NCI-H2171 treated with DMSO at 0.1 percent for 48 hours (cell line): ENCODE measurements around the gene EEFSEC.

Experiments used
- DNase-seq: peaks from one replicate; lab custom pipeline; 2025; lab: John Stamatoyannopoulos, UW

The EEFSEC gene

DNA sequence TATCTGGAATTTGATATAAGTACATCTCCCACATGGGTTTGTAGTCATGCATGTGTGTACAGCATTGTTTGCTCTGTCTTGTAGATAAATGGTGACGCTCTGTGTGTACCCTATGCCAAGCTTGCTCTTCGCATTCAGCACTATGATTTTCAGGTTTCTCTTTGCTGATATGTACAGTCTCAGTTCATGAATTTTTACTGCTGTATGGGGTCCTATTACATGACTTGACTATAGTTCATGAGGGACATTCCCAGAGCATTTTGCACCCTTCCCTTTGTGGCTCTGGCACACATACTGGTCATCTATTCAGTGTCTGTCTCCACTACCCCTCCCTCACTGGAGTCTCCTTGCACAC, 132.7 kb downstream of the EEFSEC start:
- DNase-seq, result no peak

GRCh38 chr3:128286691-128287090, 133.4 kb downstream of the EEFSEC start:
- DNase-seq, result no peak

- DNase-seq, result no peak
Measured at GRCh38 chr3:128287216-128287615, 133.9 kb downstream of the EEFSEC start.

DNA sequence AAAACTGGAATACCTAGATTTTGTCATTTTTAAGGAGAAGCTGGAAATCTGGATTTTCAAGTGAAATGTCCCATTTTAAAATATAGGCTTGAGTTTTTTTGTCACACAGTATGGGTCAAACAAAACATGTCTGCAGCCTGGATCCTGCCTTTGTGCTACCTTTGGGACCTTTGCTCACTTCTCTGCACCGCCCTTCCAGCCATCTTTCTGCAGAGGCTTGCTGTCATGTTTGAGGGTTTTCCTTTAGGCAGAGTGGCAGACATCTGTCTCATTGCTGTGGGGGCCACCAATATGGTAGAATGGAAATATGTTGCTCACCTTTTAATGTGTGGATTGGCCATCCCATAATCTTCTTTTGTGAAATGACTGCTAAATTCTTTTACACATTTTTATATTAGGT, 136.3 kb downstream of the EEFSEC start:
- no peak for DNase-seq

DNA sequence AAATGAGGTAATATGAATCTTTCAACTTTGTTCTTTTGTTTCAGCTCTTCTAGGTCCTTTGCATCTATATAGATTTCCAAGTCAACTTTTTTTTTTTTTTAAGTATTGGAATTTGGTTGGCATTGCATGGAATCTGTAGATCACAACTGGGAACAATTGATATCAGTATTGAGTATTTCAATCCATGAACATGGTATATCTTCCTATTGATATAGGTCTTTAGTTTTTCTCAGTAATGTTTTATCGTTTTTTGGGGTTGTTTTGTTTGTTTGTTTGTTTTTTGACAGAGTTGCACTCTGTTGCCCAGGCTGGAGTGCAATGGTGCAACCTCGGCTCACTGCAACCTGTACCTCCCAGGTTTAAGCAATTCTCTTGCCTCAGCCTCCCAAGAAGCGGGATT, 137.2 kb downstream of the EEFSEC start:
- DNase-seq, result no peak

GRCh38 chr3:128293930-128294329, 140.6 kb downstream of the EEFSEC start:
- no peak for DNase-seq

- DNase-seq, result no peak
Measured at GRCh38 chr3:128294999-128295468, 141.8 kb downstream of the EEFSEC start.

DNA sequence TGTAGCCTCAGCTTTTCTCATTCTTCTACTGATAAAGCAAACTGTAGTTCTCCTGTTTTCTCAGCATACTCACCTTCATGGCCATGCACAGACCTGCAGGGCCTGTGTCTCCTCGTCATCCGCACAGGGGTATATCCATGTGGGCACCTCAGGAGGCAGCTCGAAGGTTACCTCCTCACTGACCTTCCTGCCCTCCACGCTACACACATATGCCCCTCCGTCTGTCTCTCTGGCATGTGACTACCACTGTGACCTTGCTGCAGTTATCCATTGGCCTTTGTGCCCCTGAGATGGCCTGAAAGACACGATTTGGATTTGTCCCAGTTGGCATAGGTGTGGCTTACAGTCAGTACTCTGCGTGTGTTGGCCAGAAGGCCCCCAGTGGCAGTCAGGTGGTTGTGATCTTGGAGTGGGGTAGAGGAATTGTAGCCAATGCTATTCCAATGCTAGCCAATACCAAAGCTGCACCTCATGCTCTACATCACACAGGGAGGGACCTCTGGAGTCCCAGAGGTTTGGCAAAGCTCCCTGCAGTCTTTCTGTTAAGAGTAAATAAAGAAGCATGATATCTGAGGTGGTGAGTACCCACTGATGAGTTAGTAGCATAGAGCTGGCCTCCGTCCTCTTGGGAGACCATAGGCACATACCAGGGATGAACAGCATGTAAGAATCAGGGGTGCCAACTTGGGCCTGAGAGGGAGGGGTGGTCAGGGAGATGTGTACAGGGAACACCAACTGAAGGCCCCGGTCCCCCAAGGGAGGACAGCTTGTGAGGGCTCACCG, 143.4 kb downstream of the EEFSEC start:
- DNase-seq, result no peak

DNA sequence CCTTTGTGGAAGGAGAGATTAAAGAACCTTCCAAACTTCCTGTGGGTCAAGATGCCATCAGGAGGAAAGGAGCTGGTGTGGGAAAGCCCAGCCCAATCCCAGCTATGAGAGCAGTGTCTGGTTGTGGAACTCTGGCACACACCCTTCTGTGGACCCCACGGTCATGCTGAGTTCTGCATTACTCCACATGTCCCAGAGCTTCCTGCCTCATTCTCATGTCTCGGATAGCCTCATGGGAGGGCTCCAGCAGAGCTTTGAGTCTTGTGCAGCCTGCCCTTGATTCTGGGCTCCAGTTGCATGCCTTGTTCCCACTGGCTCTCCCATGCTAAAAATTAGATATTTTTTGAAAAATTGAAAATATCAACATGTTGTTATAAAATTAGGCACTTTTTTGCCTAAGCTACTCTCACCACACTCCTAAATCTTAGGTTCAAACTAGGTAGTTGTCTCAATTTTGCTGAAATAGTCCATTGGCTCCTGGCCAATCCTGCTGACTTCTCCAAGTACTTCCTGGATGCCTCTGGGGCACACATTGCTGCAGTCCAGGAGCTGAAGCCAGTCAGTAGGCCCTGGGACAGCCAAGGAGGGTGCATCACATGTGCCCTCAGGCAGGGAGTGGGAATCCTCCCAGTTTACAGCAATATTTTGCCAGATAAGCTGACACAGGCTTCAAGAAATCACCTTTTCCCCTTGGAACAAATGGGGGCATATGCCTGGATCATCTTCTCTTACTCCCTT, 144.3 kb downstream of the EEFSEC start:
- DNase-seq, result no peak

GRCh38 chr3:128301186-128302023, 148.1 kb downstream of the EEFSEC start:
- DNase-seq, result peak; percentile 27

DNA sequence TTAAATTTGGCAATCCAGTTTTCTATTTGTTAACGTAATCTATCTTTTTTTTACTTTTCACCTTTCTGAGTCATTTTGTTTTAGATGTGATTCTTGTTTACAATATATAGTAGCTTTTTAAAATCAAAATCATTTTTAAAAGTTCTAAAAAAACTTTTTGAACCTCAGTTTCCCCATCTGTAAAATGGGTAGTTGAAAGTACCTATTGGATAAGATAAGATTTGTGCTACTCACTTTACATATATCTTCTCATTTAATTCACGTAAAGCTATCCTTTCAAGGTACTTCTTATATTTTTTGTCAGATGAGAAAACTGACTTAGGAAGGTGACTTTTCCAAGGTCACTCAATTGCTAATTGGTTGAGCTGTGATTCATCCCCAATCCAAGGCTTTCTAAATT, 153.2 kb downstream of the EEFSEC start:
- no peak for DNase-seq

DNA sequence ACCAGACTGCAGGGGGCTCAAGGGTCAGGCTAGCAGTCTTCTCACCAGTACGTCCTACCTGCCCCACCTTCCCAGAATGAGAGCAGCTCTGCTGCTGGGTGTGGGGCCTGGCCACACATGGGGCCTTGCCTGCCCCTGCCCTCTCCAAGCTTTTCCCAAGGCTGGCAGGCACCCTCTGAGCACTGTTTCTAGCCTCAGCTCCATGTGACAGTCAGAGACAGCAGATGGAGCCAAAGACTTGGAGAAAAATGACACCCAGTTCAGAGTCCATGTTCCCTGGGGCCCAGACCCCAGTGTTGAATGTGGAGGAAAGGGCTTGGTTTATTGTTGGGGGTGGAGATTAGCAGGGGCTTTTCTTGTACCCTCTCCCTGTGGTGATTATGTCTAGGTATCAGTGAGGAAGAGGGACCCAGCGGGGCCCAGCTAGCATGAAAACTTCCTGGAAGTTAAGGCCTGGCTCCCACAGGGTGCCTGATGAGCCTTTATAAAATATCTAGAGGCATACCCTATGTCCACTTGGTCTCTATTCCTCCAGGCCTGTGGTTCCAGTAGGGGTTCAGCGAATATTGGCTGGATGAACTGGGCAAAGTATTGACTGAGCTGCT, 153.8 kb downstream of the EEFSEC start:
- DNase-seq, result peak; percentile 77

DNA sequence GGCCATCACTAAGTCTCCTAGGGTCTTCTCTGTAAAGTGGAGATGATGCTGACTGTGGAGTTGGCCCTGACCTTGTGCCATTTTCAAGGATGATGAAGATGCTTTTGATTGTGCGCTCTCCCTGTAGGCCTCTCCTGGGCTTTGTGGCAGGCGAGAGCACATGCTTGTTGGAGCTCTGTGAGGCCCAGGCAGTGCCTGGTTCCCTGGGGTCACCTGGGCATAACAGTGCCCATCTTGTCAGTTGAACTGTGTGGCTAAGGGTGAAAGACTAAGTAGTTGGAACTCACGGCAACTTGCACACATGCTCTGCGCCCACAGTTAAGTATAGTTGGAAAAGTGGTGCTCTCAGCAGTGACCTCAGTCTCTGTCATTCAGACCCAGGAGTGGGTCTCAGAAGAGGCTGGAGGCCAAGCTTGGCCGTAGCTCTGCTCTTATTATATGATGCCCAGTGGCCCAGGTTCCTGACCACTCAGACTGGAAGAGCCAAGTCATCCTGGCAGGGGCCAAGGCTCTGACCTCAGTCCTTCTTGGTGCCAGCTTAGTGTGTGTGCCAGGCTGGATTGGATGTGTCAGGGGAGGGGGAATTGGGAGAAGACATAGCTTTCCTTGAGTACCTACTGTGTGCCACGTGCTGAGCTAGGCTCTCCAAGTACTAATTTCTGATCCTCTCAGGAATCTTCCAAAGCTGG, 154.6 kb downstream of the EEFSEC start:
- DNase-seq, result no peak

GRCh38 chr3:128309026-128309425, 155.7 kb downstream of the EEFSEC start:
- peak; percentile 83 for DNase-seq

DNA sequence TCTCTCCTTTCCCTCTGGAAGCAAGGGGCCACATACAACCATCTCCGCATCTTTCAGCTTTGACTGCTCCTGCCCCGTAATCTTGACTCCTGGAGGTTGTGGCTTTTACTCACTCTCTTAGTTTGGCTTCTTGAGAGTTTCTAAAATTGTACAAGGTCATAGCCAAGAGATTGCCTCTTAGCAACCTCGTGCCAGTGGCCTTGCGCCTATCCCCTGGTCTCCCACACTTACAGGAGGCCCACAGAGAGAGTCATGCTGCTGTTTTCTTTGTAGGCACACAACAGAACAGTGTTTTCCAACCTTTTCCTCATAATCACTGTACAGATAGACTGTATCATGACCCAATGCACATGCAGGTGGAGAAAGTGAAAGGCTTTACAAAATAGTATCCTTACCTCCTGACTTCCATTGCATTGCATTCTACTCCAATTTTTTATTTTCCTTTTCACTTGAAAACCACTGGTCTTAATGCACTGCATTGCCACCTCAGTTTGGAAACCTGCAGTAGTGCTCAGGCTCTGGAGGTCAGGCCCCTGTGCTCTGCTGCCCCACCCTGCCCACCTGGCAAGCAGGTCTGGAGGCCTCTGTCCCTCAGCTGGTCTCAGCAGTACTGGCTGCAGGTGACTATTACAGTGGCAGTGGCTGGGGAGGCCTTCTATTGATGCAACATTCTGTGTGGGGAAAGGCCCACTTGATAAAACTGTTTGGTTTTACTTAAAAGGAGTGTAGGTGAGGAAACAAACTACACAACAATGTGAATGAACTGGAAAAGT, 157.2 kb downstream of the EEFSEC start:
- no peak for DNase-seq

DNA sequence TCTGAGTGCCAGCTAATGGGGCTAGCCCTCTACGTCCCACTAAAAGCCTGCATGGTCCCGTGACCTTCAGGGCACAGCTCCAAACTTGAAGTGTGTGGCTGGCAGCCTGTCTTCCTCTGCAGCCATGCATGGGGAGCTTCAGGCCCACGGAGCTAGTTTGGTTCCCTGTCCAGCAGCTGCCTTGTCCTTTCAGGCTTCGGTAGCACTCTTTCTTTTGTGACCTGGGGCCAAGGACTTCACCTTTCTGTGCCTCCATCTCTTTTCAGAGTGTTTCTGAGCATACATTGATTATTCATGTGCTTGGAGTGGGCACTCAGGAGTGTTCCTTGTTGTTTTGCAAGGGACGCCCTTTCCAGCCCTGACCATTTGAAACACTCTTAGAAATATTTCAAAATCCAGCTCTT, 158.2 kb downstream of the EEFSEC start:
- no peak for DNase-seq

DNA sequence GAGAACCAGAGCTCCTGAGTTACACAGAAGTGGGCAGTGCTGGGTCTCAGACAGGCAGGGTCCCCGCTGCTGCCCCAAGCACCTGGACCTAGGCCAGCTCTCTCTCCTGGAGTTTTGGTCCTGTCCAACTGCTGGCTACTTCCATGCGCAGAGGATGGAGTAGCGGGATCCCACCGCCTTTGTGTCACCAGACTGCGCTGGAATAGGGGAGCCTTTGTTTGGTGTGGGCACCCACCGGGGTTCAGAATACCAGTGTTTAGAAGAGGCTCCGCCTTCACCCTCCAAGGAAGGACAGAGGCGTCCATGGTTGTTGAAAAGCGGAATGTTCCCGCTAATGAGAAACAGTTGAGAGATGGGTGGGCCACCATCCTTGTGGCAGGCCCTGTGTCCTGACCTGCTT, 159.0 kb downstream of the EEFSEC start:
- DNase-seq, result no peak

- DNase-seq, result no peak
Measured at GRCh38 chr3:128313071-128313725, 159.9 kb downstream of the EEFSEC start.

DNA sequence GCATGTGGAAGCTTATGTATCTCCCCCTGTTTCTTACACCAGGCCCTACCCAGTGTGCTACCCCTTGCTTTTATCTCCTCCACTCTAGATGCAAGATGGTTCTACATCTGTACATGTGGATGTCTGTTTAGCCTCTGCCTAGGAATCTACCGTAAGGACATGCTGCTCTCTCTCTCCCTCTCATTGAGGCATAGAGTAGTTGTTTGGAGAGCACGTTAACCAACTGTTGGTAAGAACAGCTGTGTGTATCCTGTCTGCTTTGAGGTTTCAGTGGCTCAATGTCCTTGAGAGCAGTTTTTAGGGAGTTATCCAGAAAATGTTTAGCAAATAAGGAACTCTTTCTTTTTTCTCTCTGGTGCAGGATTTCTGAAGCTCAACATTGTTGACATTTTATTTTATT, 160.7 kb downstream of the EEFSEC start:
- DNase-seq, result peak; percentile 35

DNA sequence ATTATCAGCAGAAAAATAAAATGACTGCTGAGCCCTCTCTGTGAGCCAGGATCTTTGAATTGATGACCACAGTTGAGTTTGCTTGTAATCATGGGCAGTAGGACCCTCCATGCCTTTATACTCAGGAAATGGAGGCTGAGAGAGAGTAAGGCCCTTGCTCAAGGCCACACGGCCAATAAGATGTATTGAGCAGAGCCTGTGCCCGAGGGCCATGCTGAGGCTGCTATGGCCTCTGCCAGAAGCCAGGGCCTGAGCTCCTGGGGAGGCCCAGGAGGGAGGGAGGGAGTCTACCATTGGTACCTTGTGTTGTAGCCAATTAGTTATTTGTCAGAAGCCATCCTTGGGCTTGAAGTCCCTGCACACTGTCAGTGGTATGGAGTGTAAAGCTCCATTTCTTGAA, 162.0 kb downstream of the EEFSEC start:
- DNase-seq, result no peak
